Keratinocyte (primary cell): ENCODE data around the gene FANCI. TPM values are rescaled to one million over a fixed set of nuclear protein-coding genes. Genes with fewer than 3 reads are reported as not detected.

Experiments used
- DNase-seq: peaks from one replicate; pipeline ENCODE4 v3.0.0-alpha.2; 2011; ENCODE audit warnings: low read depth, missing footprints, low spot score
- FAIRE-seq: peaks from 2 replicates; lab custom pipeline; 2011; peaks lifted over from hg19 to GRCh38; lab: Jason Lieb, UNC
- H2AFZ ChIP-seq: 2 replicates; pipeline ENCODE4 v1.6.0; 2012; ENCODE audit warnings: low read length, control low read depth, inconsistent platforms; ENCODE audit not compliant: control insufficient read depth
- H3K27ac ChIP-seq: 2 replicates; pipeline ENCODE4 v1.5.1; 2011; ENCODE audit warnings: low read length; ENCODE audit not compliant: control insufficient read depth, insufficient read depth
- H3K27me3 ChIP-seq: 3 replicates; pipeline ENCODE4 v1.6.0; 2011; ENCODE audit warnings: low read length; ENCODE audit not compliant: control insufficient read depth, insufficient read depth; ENCODE audit errors: extremely low read depth
- H3K36me3 ChIP-seq, 2 experiments: 2 replicates in 1 of 2; 3 replicates in 1 of 2; pipeline ENCODE4 v1.5.1; 2011; ENCODE audit warnings: low read length in 2 of 2, mild to moderate bottlenecking in 1 of 2; ENCODE audit not compliant: control insufficient read depth in 2 of 2, insufficient read depth in 2 of 2; ENCODE audit errors: extremely low read depth in 1 of 2
- H3K4me1 ChIP-seq: 3 replicates; pipeline ENCODE4 v1.5.1; 2011; ENCODE audit warnings: low read length; ENCODE audit not compliant: control insufficient read depth, insufficient read depth; ENCODE audit errors: extremely low read depth
- H3K4me2 ChIP-seq: 3 replicates; pipeline ENCODE4 v1.6.0; 2011; ENCODE audit warnings: low read depth, low read length; ENCODE audit not compliant: control insufficient read depth, insufficient read depth; ENCODE audit errors: extremely low read depth
- H3K4me3 ChIP-seq, 3 experiments: fragments of 200-600 bp in 1 of 3; sonication (generic) in 1 of 3; 2 replicates in 2 of 3; 3 replicates in 1 of 3; pipeline ENCODE4 v1.5.1; 2011 to 2016; ENCODE audit warnings: low read length in 3 of 3, mild to moderate bottlenecking in 3 of 3, control low read depth in 2 of 3, inconsistent platforms in 1 of 3, low read depth in 1 of 3, mixed read lengths in 1 of 3, mixed run types in 1 of 3, moderate library complexity in 1 of 3; ENCODE audit not compliant: control insufficient read depth in 2 of 3, insufficient read depth in 2 of 3; ENCODE audit errors: extremely low read depth in 1 of 3
- H3K79me2 ChIP-seq: 2 replicates; pipeline ENCODE4 v1.6.0; 2012; ENCODE audit warnings: low read length; ENCODE audit not compliant: control insufficient read depth, insufficient read depth
- H3K9ac ChIP-seq: 3 replicates; pipeline ENCODE4 v1.6.0; 2011; ENCODE audit warnings: low read length; ENCODE audit not compliant: control insufficient read depth, insufficient read depth; ENCODE audit errors: extremely low read depth
- H3K9me1 ChIP-seq: 3 replicates; pipeline ENCODE4 v1.6.0; 2011; ENCODE audit warnings: low read length; ENCODE audit not compliant: control insufficient read depth, insufficient read depth; ENCODE audit errors: extremely low read depth
- H3K9me3 ChIP-seq: 2 replicates; pipeline ENCODE4 v1.5.1; 2012; ENCODE audit warnings: low read depth, low read length; ENCODE audit not compliant: control insufficient read depth
- H4K20me1 ChIP-seq: 3 replicates; pipeline ENCODE4 v1.6.0; 2011; ENCODE audit warnings: low read length; ENCODE audit not compliant: control insufficient read depth, insufficient read depth; ENCODE audit errors: extremely low read depth
- CTCF ChIP-seq, 3 experiments: IDR thresholded peaks in 1 of 3; conservative IDR thresholded peaks in 1 of 3; optimal IDR thresholded peaks in 1 of 3; 2 replicates in 2 of 3; 3 replicates in 1 of 3; pipeline versions ENCODE3 to v1.5.1; 2011; ENCODE audit warnings: low read length in 3 of 3, mild to moderate bottlenecking in 3 of 3, moderate library complexity in 2 of 3, control low read depth in 1 of 3, inconsistent platforms in 1 of 3; ENCODE audit not compliant: insufficient read depth in 2 of 3; ENCODE audit errors: extremely low read depth in 1 of 3
- EZH2 ChIP-seq: IDR thresholded peaks from one replicate; pipeline ENCODE4 v1.6.1; 2012; ENCODE audit warnings: inconsistent platforms, mild to moderate bottlenecking, low read length, moderate library complexity
- dilution Hi-C: fragments of 300-500 bp; cut with MboI; formaldehyde crosslinking; loops from one replicate; pipeline ENCODE4 v1.7.0; 2020; ENCODE audit warnings: low sequenced_read_pairs; ENCODE audit not compliant: extremely low pct_ligation_motif_present
- polyA plus RNA-seq, 5 experiments: library from polyadenylated mRNA; depleted of rRNA in 3 of 5; stranded (reverse) in 3 of 5; stranded (forward) in 1 of 5; unstranded in 1 of 5; fragments of >200 nt; gene quantifications; 1 replicate in 1 of 5; 2 replicates in 3 of 5; 3 replicates in 1 of 5; pipeline versions ENCODE4 v1.2.1 to v1.2.3, GENCODE V29; 2011 to 2012; ENCODE audit warnings: missing spikeins in 2 of 5, low read depth in 1 of 5, low replicate concordance in 1 of 5

Gene FANCI
- polyA plus RNA-seq, 1 donor (not counting 4 experiments of a cell fraction or from before 2014, with no cell fraction given), result 21.8 TPM

- Histone ChIP-seq H3K27ac (no peak overlapping the region), H3K36me3 (peaks cover 70 to 72% of the 10 kb centered on the region in 2 experiments), H3K9me1 (no peaks in the 10 kb centered on the region), H3K27me3 (no peaks in the 10 kb centered on the region), H3K9ac (no peak overlapping the region), H3K9me3 (no peaks in the 10 kb centered on the region), H2AFZ (no peak overlapping the region), H4K20me1 (peaks cover 19% of the 10 kb centered on the region), H3K4me1 (no peaks in the 10 kb centered on the region), H3K79me2 (peaks cover 27% of the 10 kb centered on the region), H3K4me3 (no peak overlapping the region), H3K4me2 (no peak overlapping the region)
- dilution Hi-C loops, result no loop called here
- TF ChIP-seq CTCF (optimal IDR thresholded peaks at IDR 0.05 in 1 of 3, IDR thresholded peaks at IDR 0.05 in 1 of 3, conservative IDR thresholded peaks at IDR 0.05 in 1 of 3; ENCODE audit: extremely low read depth in 1 of 3, insufficient read depth in 2 of 3, low read length in 3 of 3), result peak in 1 of 3 experiments; percentile 8
- TF ChIP-seq EZH2, result no peak
- FAIRE-seq, result no peak
- DNase-seq, result no peak
Measured at GRCh38 chr15:89321521-89322410, 78.0 kb downstream of the FANCI start.

GRCh38 chr15:89322822-89323221 is 79.0 kb downstream of the FANCI start:
- TF ChIP-seq EZH2 (no peak), CTCF (optimal IDR thresholded peaks at IDR 0.05 in 1 of 3, IDR thresholded peaks at IDR 0.05 in 1 of 3, conservative IDR thresholded peaks at IDR 0.05 in 1 of 3; ENCODE audit: extremely low read depth in 1 of 3, insufficient read depth in 2 of 3, low read length in 3 of 3) (no peak)
- DNase-seq, result no peak
- Histone ChIP-seq H3K9me1 (no peaks in the 10 kb centered on the region), H3K9me3 (no peaks in the 10 kb centered on the region), H2AFZ (no peak overlapping the region), H3K27me3 (no peaks in the 10 kb centered on the region), H3K27ac (no peak overlapping the region), H3K79me2 (peaks cover 32% of the 10 kb centered on the region), H3K4me3 (no peak overlapping the region), H3K36me3 (peaks cover 74 to 78% of the 10 kb centered on the region in 2 experiments), H4K20me1 (peaks cover 21% of the 10 kb centered on the region), H3K4me1 (no peaks in the 10 kb centered on the region), H3K4me2 (no peak overlapping the region), H3K9ac (no peak overlapping the region)
- FAIRE-seq, result no peak
- dilution Hi-C loops, result no loop called here
